Measurements from ENCODE around the gene OR8A1.

OR8A1 gene

DNA sequence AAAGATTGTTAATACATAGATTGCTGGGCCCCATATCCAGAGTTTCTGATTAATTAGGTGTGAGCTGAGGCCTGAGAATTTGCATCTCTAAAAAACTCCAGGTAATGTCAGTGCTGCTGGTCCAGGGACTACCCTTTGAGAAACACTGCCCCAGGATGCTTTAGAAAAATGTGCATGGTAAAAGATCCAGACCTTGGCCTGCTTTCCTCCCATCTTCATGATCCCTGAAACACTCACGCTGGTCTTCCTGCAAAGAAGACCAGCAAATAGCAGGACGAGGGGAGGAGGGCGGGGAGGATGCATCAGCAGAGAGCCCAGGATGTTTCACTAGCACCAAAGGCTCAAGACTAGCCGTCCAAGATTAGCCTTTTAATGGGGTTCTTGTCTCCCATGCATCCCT is at the start of gene OR8A1:
Gene OR8A1 (plus strand): TSS at position 301 of the 400 bp plus-strand sequence. CDS start 123 bp downstream, outside the sequence.
- DNase-seq = no peak

DNA sequence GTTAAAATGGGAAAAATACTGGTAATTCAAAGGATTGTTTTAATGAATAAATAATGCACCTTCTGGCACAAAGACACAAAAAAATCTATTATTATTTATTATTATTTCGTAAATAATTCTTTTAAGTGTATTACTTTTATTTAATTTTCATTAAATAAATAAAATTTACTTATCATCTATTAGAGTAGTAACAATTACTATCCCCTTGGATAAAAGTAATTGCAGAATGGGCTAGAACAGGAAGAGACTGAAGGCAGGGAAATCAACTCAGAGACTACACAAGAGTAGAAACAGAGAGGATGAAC is 49.3 kb upstream of the OR8A1 start:
- no peak for DNase-seq

DNA sequence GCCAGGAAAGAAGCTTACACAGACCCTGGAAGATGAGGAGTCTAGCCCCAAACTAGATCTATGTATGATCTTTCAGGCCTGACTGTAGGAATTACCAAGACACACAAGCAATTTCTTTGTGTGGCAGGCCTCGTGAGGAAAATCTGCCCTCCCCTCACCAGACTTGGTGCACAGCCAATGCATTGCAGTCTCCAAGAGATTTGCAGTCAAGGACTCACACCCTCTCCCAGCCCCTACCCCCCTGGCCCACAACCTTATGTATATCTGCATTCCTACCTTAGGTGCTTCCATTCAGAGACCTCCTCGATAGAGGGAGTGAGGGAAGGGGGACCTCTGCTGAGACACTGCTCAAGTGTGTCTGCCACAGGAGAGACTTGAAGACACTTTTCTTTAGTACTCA is 36.2 kb upstream of the OR8A1 start:
- no peak for DNase-seq

DNA sequence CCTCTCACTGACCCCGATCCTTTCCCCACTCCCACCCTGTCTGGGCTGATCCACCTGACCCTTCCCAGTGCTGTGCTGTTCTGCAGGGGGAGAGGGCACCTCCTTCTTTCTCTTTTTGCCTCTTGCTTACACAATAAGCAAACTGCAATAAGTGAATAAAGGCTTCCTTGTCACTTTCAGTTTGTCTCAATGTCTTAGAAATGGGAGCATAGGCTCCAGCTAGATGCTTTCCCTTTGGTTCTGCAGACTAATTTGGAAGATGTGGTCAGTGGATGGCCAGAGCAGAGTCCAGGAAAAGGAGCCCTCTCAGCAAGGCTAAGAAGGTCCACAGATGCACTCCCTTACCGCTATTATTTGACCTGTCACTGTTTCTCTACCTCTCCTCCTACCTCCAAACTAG is 35.7 kb upstream of the OR8A1 start:
- no peak for DNase-seq

DNA sequence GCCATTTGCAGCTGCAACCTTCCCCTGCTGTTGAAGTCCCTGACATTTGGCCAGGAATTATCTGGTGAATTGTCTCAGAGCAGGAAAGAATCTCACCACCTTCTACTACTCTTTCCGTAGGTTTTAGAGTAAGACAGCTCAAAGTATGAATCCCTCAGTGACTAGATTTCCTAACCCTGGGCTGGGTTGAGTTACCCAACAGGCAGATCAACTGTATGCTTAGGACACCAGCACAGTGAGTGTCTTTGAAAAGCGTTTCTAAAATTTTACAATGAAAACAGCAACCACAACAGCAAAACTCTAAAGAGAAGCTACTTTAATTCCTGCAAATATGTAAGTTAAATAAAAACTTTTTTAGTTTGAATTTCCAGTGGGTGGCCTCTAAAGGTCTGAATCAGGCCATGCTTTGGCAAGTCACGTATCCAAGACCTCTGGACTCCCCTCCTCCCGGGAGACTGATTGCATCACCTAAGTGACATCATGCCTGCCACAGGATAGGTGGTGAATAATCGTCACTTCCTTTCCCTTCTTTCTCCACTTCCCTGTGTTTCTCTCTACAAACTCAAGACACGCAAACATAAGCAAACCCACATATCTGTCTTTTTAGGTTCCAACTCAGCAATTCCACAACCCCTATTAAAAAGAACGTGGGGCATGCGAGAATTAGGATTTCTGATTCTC is 34.1 kb upstream of the OR8A1 start:
- DNase-seq = no peak

DNA sequence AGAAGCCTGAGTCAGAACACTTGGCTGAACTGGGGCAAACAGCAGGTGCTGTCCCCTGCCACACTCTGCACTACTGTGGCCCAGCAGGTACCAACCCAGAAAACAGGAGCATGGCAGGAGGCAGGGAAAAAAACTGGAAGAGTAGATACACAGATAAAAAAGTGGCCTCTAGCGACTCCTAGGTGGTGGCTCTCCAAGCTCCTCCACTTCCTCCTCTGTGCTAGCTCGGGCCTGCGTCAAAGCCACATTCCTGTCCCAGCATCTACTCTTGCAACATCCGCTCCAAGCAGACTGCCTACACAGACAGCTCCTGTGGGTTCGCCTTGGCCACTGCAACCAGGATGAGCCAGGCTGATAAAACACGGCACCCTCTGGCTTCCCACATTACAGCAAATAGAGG is 33.3 kb upstream of the OR8A1 start:
- no peak for DNase-seq

DNA sequence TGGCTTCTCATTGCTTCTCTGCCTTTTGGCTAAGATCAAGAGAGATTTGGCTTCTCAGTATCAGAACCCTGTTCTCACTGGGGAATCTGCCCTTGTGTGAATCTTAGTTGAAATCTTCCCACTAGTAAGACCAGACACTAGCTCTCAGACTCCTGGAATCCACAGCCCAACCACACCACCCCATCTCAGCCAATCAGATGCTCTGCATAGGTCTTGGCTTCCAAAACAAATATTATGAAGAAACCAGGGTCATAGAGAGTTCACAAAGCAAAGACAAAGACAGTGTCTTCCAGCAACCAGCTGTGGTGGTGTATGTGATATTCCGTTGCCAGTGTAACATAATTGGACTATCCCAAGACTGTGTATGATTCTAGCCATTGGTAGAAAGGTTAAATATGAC is 31.8 kb upstream of the OR8A1 start:
- DNase-seq = no peak

DNA sequence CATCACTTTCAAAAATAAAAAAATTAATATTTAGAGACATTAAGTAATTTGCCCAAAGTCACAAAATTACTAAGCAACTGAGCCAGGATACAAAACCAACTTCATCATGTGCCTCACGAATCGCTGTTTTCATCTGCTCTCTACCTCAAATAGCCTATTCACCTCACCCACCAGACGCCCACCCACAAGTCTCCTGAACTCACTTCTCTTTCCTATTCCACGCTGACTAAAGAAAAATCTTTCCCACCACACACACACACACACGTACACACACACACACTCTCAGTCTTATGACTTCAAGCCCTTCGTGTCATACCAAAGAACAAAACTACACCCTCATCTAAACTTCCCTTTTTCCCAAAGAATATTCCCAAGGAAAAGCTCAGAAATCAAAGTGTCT is 28.6 kb upstream of the OR8A1 start:
- DNase-seq = no peak

DNA sequence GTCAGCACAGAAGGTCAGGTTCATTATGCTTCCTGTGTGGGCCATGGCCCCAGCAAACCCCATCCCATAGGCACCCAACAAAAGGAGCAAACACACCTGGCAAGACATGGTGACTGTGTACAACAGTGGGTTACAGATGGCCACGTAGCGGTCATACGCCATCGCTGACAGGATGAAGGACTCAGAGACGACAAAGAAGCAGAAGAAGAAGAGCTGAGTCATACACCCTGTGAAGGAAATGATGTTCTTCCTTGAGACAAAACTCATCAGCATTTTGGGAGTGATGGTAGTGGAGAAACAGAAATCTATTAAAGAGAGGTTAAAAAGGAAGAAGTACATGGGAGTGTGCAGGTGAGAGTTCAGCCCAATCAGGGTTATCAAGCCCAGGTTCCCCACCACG is 26.7 kb upstream of the OR8A1 start:
- no peak for DNase-seq

DNA sequence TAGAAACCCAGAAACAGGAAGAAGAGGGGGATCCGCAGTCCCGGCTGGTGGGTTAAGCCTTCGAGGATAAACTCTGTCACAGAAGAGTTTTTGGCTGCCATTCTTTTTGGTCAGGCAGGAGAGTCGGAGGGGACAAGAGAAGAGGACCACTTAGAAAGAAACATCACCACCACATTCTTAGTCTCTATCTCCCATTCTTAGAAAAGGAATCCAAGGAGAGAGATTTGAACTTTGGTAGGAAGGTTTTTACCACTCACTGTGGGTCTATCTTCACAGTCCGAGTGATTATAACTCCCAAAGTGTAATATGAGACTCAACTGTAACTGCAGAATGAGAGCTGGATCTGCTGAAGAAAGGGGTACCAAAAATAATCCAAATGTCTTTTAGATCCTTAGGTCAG is 26.2 kb upstream of the OR8A1 start, which contains the start of gene OR8B12:
Gene OR8B12 (minus strand): TSS at position 101 of the 400 bp plus-strand sequence. CDS start 0 bp downstream, at position 101.
- DNase-seq = no peak

DNA sequence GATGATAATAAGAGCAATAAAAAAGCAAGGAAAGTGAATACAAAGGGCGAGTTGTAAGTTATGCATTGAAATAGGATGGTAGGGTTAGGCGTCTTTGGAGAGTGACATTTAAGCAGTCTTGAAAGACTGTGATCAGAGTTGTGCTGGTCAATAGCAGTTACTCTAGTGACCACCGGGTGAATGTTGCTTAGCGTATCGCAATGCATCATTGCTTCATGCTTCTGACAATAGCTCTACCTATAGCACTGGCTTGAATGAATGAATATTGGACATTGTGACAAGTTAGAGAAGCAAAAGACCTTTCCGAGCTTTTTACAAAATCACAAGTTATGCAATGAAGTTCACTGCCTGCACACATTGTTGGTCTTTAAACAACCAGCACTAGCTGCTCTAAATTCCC is 18.6 kb upstream of the OR8A1 start:
- DNase-seq = no peak

DNA sequence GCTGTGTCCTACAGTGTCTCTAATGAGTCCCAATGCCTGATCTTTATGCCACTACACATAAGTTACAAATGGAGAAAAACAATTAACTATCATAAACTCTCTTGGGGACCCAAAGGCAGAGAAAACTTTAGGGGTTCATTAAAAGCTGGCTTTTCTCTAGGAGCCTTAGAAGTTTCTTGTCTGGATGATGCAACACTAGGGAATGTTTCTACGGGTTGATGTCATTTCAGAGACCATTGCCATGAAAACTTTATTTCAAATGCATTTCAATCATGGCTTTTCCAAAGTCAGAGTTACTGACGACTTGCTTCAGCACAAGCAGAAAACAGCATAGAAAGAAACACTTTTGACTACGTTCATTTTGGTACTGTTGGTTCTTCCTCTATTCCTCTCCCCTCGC is 17.8 kb upstream of the OR8A1 start:
- DNase-seq = no peak

DNA sequence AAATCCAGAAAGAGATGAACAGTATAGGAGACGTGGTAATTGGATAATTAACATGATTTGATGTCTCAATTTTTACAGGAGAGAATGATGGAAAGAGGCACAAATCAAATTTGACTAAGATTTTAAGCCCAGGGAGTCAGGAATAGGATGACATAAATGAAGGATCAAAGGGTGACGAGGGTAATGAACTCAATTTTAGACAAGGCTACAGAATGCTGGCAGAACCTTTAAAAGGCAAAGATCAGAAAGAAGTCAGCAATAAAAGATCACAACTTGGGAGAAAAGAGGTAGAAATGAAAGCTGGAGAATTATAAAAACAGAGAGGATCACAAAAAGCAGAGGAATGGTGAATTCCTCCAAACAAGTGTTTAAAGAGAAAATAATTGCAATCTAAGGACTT is 13.0 kb upstream of the OR8A1 start:
- DNase-seq = no peak

DNA sequence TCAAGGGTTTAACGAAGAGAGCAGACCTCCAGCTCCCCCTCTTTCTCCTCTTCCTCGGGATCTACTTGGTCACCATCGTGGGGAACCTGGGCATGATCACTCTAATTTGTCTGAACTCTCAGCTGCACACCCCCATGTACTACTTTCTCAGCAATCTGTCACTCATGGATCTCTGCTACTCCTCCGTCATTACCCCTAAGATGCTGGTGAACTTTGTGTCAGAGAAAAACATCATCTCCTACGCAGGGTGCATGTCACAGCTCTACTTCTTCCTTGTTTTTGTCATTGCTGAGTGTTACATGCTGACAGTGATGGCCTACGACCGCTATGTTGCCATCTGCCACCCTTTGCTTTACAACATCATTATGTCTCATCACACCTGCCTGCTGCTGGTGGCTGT is 363 bp downstream of the OR8A1 start:
- DNase-seq = no peak

DNA sequence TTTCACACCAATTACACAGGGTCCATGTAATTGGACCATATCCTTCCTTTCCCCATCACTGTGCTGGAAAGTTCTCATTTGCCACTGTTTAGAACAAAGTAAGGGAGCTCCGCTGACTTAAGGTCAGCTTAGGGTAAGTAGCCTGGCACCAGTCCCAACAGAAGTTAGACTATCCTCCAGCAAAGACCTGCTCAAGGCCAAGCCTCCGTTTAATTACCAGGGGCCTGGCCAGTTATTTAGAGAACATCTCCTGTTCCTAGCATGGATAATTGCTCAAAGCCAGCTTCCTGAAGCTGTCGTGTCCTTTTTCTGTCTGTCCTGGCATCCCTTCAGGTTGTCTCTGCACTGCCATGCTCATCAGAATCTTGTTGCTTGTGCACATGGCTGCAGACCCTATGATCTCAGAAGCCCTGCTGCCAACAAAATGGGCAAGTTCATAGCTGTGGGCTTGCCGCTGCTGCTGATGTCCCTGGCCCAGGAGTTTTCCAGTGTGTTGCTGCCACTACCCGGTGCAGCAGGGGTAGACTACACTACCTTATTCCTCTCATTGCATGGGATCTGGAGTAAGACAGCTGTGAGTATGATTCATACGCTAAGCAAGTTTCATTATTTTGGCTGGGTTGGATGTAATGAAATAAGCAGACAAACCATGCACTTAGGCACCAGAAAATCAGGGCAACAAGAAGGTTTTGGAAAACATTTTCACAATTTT is 8.1 kb downstream of the OR8A1 start:
- DNase-seq = no peak

DNA sequence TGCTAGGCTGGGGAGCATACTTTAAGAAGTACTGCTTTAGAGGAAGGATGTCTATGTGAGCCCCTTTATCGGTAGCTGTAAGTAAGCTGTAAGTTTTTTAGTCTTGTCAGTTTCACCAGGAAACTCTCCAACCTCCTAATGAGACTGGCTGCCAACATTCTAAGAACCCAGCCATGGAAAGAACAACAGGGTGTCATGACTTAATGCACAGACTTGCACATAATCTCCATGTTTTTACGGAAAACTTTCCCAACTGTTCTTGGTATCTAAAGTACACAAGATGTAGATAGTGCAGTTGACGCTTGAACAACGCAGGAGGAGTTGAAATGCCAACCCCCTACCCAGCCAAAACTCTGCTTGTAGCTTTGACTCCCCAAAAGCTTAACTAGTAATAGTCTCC is 9.0 kb downstream of the OR8A1 start:
- DNase-seq = no peak

DNA sequence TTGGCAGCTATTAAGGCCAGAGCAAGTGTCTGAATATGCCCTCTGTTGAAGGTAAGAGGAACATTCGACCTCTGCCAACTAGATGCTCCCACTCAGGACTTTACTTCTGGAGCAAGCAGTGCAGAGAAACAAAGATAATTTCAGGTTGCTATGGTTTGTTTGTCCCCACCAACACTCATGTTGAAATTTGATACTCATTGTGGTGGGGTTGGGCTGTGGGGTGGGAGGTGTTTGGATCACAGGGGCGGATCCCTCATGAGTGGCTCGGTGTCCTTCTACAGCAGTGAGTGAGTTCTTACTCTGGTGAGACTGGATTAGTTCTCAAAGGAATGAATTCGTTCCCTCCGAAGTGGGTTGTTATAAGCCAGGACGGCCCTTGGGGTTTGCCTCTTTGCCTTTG is 12.0 kb downstream of the OR8A1 start:
- no peak for DNase-seq

DNA sequence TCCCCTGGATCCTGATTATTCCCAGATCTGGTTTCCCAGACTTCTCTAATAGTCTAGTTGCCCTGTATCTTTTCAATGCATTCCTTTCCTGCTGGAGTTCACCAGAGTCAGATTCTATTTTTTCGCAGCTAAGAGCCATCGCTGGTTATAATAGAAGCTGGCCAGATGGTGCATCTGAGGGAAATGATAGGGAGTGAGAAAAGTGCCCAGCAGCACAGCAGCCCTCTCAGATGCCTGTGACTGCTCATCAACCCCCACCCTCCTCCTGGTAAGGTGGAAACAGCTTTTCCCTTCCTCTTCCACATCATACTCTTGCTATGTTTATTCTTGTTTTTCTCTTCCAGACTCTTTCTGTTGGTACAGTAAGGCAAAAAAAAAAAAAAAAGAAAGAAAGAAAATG is 12.8 kb downstream of the OR8A1 start:
- no peak for DNase-seq

DNA sequence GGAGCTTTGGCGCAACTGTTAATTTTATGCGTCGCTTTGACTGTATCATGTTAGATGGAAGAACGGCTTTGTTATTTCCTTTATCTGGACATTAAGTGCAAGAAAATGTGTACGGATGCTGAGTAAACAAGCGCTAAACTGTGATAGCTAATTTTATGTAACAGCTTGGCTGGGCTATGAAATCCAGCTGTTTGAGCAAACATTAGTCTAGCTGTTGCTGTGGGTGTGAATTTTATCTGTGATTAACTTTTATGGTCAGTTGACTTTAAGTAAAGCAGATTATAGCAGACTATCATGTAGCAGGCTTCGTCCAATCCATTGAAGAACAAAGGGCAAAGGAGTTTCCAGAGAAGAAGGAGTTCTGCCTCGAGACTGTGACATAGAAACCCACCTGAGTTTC is 14.0 kb downstream of the OR8A1 start:
- no peak for DNase-seq

DNA sequence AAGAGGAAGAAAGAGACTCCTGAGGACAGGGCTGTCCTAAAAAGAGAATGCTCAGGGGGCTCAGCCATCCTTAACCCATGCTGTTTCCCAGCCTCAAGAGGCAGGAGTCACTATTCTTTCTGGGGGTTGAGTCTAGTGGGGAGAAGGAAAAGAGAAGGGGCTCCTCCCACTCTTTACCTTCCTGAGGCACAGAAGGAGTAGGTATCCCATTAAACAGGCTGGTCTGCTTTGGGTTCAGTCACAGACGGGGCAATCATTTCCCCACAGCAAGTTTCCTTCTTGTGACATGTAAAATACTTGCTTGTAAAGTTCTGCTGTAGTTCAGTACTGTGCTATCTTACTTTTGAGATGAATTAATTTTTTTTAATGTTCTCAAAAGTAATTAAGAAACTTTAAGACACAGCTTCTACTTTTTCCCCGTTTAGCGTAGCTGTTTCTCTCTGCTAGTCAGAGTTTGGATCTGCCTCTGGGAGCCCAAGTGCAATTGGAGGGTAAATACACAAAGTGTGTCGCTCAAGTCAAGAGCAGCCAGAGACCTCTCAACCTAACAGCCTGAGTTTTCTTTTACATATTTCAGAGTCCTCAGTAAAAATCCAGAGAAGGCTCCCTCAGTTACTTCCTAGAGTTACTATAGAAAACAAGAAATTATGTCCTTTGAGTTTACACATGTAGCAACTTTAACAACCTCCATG is 15.0 kb downstream of the OR8A1 start:
- DNase-seq = no peak

DNA sequence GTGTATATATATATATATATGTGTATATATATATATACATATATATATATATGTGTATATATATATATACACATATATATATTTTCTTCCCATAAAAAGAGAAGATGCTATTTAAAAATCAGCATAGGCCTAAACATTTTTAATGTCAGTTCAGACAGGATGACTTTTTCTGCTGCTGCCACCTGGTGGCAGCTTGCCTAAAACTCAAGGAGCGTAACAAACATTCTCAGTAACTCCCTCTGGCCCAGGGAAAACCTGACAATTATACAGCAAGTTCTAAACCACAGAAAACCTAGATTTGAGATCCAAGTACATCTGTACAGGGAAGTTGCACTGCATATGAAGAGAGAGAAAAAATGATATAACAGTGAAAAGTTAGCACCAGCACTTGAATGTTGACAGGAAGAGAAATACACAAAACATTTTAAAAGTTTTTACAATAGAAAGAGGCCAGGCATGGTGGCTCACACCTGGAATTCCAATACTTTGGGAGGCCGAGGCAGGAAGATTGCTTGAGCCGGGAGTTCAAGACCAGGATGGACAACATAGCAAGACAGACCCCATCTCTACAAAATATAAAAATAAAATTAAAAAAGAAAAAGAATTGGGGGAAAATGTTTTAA is 16.6 kb downstream of the OR8A1 start:
- peak; percentile 39 for DNase-seq

DNA sequence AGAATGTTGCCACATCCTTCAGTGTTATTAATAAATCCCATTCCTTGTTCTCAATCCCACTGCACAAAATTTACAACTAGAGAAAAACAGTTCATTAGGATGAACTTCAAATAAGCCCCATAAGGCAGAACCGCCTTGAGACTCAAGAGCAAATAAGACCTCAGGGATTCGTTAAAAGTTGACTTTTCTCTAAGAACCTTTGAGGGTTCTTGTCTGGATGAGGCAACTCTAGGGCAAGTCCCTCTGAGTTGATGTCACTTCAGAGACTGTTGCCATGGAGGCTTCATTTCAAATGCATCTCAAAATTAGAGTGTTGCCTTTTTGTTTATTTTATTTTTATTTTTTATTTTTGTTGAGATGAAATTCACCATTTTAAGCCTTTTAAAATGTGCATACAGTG is 21.6 kb downstream of the OR8A1 start:
- no peak for DNase-seq

DNA sequence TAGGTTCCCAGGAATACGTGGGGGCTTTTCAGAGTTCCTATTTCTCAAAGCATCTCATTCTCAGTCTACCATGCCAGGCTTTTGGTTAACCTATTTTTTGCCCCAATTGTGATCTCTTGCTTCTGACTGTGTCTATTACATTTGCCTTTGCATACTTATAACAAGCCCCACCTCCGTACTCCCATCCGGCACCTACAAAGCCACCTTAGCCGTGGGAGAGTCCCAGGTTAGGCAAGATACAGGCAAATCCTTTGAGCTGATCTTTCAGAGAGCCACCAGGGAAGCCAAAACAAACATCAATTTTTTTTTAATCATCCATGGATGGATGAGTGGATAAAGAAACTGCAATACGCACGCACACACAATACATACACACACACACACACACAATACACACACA is 22.8 kb downstream of the OR8A1 start:
- no peak for DNase-seq

DNA sequence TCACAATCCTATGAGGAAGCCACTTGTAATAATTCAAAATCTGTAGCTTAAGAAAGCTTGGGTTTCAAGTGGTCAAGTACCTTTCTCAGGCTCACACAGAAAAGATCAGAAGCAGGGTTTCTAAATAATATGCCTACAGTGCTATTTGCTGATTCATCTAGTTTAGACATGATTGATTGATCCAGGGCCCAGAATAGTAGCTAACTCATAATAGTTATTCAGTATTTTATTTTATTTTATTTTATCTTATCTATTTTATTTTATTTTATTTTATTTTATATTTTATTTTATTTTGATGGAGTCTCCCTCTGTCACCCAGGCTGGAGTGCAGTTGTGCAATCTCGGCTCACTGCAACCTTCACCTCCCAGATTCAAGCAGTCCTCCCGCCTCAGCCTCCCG is 25.5 kb downstream of the OR8A1 start:
- no peak for DNase-seq

Measured in activated CD8-positive, alpha-beta memory T cell treated with anti-CD3 and anti-CD28 coated beads, Interleukin-2, amount 50 U/mL, for 4 hours (primary cell).